Forelimb muscle (tissue), 1 donor: ENCODE results near the gene ADCY5. TPM values are rescaled to one million over a fixed set of nuclear protein-coding genes. Genes with fewer than 3 reads are reported as not detected.
"Not testable (repeated sequence)": the region's sequence is repeated elsewhere in the genome, so short reads cannot be mapped to it uniquely, and the experiment has no call there.

Experiments
- DNase-seq: peaks from one replicate; pipeline ENCODE4 v3.0.0-alpha.2; 2013; ENCODE audit warnings: low read depth
- polyA plus RNA-seq: library from polyadenylated mRNA; unstranded; fragments of 120-200 nt; gene quantifications from one replicate; pipeline ENCODE4 v1.2.1, GENCODE V29; 2013; ENCODE audit not compliant: insufficient read length

Gene ADCY5
- 4.3 TPM for polyA plus RNA-seq

DNA sequence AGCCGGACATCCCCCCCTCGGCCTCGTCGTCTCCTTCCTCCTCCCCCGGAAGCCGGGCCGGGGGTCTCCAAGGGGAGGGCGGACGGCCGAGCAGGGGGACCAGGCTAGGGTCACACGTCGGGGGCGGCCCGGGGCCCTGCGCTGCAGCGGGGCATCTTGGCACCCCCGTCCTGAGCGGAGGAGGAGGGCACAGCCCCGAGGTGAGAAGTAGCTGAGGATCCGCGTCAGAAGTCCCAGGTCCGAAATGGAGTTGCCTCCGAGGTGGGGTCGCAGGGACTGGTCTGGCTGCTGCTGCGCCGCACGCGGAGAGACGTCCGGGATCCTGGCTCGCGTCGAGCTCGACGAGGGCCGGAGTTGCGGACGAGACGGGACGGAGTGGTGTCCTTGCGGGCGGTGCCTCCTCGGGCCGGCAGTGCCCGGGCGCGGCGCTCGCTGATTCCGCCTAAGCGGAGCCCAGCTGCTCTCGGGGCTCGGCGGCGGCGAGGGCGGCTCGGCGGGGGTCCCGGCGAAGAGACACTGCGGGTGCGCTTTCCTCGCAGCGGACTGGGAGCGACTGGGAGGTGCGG, at the start of gene ADCY5:
Gene ADCY5 (minus strand): TSS at position 555 of the 566 bp plus-strand sequence. CDS start 545 bp downstream, at position 10.
- no peak for DNase-seq

DNA sequence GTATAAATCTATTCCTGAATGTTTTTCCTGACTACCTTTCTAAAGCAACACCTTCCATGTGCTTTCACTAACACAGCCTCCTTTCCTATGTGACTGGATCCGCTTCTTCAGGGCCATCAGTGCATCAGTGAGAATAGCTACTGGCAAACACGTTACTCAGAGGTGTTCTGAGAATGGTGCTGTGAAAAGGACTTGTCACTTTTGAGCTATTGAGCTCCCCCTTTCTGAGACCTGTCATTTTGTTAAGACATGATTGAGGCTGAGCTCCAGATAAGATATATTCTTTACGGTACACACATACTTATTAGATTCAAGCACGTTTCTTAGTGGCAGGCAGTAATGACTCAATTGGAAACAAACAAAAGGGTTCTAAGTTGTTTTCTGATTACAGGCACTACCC, 45.0 kb upstream of the ADCY5 start:
- DNase-seq: no peak

DNA sequence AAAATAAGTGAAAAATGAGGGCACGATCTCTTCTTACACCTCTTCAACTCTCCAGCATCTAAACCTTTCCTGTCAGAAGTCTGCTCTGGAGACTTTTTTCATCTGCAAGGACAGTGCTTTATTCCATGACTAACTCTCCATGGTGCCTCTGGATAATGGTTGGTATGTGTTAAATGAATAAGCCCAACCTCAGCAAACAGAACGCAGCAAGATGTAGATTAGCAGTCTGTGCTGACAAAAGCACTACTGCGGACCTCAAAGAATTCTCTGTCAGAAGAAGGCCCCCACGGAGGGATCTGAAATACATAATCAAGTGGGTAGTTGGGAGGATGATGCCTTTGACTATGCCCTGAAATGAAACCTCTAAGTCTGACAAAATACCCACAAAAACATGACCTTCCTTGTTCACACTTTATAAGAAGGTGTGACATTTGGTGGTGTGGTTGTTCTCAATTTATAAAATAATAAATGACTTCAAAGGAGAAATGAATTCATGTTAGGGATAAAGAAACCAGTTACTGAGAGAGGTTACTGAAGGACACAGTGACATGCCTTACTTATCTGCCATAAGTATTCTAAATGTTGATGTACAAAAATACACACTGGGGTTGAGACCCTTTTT, 43.2 kb upstream of the ADCY5 start:
- no peak for DNase-seq

DNA sequence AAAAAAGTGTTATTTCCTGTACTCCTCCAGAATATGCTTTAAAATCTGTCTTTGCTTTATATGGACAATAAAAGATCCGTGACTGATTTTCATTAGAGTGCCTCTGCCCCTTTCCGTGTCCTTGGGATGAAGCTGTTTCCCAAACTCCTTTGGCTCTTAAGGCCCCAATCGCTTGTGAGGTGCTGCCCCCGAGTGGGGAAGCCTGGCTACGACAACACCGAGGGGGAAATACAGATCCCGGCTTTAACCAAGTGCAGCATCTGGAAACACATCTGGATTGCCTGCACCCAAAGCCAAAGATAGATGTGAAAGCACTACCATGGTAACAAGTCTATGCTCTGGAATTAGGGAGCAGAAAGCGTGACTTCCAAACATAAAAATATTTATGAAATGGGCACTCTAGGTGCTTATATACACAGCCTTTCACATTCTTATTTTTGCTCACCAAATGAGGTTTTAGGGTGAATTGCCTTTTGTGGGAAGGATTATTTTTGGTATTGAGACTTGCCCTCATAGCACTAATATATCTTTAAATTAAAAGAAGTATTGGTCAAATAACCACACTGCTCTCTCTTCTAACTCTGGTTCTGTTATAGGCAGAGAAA, 40.6 kb upstream of the ADCY5 start:
- DNase-seq: peak; percentile 53

DNA sequence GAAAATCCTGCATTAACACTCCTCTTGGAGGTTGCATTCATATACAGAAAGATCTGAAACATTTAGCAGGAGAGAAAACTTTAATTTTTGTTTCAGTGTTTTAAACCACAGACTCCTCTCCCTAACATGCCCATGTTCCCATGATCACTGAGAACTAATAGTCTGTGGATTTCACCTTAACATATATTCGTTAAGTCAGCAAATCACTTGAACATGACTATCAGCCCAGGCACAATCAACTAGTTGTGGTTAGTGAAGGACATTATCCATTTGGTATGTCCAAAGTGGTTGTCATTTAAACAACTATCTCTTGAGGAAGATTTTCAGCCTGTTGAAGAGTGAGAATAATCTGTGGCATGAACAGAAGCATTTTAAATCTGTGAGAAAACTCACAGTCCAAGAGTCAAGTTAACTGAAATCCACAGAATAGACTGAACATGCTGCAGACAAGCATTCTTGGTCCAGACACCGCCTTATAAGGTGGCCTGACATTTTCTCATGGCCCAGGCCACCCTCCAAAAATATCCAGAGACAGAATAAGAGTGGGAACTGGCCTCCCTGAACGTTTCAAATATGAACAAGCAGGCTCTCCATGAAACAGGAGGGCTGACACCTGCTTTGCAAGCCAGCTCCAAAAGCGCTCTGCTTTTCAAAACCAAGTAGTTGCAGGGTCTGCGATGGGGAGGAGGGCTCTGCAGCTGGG, 39.9 kb upstream of the ADCY5 start:
- no peak for DNase-seq

DNA sequence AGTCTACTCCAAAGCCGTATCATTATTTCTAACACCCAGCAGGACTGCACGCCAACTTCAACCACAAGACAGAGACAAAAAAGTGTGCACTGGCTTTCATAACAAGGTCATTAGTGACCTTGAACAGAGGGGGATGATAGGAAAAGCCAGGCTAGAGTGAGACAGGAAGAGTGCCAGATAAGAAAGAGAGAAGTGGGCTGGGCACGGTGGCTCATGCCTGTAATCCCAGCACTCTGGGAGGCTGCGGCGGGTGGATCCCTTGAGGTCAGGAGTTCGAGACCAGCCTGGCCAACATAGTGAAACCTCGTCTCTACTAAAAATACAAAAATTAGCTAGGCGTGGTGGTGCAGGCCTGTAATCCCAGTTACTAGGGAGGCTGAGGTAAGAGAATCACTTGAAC, 38.2 kb upstream of the ADCY5 start:
- DNase-seq: not testable (repeated sequence)

DNA sequence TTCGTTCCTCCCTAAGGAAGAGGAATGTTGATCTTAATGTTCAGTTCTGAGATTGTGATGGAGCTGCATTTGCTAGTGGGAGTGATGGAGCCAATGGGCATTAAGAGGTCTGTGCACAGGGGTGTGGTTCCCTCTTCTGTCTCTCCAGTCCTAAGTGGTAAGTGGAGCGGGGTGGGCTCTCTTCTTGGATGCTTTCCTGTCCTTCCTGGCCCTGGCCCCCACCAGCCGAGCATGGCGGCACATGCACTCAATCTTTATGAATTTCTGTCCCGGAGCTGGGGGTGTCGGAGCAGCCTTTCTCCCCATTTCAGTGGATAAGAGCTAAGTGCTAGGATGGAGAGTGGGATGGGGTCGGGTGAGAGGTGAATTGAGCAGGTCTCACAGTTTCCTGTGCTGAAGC, 37.6 kb upstream of the ADCY5 start:
- DNase-seq: no peak

DNA sequence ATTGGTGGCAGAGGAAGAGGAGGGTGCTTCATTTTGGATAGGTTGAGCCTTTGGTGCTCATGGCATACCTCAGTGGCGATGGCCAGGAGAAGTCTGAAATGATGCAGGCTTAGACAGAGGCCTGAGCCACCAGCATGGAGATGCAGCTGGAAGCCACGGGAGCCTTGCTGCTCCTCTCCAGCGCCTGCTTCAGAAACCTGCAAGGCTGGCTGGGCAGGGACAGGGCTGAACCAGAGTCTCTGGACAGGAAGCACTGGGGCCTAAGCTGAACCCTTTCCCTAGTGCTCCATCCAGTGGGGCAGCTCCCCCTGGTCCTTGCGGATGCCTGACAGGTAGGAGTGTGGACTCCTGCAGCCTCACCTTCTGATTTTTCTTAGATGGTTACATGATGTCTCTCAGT, 36.7 kb upstream of the ADCY5 start:
- DNase-seq: no peak

DNA sequence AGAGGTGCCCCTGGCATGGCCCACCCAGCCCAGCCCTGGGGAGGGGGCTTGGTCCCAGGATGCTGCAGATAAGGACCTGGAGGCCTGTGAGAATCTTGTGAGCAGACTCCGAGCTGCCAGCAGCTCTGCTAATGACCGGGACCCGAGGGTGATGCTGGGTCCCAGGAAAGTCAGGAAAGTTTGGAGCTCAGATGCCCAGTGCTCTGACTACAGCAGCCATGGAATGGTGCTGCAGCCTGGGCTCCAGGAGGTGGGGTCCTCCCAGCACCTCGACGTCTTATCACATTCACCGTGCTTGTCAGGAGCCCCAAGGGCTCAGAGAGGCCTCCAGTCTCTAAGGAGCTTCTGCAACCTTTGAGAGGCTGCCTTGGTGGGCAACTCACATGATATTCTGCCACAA, 34.3 kb upstream of the ADCY5 start:
- DNase-seq: no peak

DNA sequence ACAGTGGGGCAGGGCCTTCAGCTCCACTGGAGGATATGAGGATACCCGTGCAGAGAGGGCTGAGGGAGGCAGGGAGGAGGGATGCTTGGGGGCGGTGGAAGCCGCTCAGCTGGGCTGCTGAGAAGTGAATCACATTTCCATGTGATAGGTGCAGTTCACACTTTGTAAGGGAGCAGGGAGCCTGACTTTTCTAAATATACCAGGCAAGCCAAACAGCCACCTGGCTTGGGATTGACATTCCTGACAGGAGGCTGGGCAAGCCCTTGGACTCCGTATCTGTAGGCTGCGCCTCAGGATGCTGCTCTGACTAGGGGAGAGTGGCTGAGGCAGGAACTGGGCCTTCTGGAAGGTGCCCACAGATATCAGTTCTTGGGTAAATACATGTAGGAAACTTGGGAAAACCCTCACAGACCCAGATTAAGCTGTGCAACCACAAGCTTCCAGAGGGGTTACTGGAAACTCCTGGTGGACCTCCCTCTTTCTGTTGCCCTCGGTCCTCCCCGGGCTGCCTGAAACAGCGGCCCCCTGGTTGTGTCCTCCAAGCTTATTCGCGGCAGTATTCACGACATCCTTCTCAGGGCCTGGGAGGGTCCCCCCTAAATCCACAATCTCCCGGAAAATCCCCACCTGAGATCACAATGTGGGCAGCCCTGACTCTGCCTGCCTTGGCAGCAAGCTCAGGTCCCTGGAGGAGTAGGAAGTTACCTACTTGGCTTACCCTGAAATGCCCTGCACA, 33.0 kb upstream of the ADCY5 start:
- DNase-seq: no peak

DNA sequence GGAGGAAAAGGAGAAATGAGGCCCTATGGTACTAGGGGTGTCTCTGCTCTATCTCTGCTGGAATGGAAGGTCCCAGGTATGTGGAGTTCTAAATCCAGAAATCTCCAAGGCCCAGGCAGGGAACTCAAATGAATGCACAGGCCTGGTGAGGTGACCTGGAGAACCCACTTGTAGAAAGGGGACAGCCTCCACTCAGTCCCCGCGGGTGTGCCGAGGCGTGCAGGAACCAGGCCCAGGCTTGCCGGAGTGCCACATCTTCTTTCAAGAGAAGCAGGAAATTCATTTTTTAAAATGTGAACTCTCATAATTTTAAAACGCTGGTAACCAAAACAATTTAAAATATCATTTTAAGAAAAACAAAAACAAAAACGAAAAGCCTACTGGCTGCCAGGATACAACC, 32.2 kb upstream of the ADCY5 start:
- DNase-seq: no peak

DNA sequence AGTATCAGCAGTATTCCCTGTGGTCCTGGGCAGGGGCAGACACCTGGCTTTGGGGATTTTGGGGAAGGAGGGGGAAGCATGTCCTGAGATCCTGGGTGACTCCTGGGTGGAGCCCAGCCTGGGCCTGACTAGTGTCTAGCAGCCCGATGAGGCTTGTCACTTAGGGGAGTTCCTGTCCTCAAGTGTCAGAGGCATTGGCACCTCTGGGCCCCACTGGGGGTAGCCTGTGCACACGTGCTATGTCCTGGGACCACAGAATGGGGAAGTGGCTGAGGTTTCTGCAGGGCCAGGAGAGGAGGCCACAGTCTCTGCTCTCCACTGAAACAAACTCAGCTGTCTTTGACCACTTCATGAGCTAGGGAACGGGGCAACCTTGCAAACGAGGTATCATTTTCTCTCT, 31.5 kb upstream of the ADCY5 start:
- no peak for DNase-seq

DNA sequence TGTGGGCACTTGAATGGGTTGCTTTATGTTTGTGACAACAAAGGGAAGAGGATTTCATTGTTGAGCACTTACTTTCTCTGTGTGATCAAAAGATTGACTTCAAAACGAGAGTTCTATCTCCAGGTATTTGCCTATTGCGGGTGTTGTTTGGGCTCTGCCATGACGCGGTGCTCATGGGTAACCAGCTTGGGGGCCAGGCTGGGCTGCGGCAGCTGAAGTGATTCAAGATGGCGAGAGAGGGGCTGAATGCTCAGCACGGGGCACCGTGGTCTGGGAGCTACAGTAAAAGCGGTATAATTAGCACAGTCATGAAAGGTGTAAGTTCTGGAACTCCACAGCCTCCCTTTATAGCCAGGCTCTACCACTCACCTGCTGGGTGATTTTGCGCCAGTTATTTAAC, 31.0 kb upstream of the ADCY5 start:
- DNase-seq: no peak

DNA sequence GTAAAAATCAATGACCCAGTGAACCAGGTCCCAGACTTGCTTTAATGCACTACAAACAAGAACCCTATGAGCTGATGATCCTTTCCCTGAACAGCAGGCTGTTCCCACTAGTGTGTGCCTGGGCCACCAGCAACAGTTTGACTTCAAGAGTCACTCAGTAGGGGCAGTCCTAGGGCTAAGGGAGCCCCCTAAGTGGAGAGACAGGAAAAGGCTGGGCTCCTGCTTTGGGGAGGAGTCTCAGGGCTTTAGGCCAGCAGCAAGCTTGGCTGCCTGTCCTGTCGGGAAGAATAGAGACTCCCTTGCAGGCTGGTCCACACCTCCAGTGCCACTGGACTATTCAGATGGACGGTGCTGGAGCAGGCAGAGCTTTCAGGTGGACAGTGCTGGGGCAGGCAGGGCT, 29.4 kb upstream of the ADCY5 start:
- no peak for DNase-seq

DNA sequence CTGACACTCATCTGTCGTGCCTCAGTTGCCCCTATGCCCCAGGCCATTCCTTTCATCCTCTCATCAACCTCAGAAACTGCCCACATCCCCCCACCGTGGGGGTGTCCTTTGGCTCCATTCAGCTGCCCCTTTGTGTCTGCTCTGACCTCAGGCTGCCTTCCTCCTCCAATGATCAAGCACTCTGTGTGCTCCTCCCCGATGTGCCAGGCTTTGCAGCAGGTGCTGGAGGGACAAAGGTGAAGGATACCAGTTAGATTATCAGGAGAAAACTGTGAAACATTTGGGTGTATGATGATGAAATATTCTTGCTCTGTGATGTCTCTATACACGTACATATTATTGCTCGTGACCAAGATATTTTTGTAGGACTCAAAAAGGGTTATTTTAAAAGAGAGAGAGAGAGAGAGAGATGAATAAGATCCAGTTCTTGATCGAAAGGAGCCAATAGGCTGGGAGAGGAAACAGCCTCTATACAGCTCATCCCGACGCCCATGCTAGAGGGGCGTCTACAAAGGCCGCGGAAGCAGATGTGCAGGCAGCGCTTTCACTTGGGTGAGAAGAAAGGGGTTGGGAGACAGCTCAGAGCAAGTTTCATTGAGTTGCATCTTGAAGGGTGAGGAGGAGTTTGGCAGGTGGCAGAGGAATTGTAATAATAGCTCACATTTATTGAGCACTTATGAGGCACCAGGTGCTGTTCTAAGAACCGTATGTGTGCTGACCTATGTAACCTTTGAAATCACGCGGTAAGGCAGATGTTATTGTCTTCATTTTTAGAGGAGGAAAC, 28.3 kb upstream of the ADCY5 start:
- DNase-seq: no peak

DNA sequence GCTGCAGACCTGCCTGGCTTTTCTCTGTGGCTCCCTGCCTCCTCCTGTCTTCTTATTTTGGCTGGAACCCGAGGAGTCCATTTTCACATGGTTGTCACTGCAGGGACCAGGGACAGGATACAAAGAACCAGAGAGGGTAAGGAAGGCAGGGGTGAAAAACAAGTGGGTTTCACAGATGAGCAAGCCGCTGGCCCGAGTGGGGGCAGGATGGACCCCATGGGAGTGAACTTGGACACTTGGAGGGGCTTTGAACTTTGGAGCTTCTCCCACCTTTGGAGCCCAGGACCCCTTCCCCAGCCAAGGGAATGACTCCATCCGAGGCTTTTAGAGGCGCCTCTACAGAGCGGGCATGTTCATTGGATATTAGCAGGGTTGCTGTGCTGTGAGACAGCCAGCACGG, 26.9 kb upstream of the ADCY5 start:
- DNase-seq: no peak

DNA sequence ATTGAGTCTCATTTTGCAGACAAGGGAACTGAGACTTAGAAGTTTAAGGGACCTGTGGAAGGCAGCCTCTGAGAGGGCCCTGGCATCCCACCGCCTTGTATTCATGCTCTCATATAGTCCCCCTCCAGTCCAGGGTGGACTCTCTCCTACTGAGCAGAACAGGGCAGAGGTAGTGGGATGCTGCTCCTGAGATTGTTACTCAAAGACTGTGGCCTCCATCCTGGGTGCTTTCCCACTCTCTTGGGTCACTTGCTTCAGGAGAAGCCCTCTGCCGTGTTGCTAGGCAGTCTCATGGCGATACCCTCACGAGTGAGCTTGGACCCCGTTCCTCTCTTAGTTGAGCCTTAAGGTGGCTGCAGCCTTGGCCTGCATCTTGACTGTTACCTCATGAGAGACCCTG, 22.2 kb upstream of the ADCY5 start:
- DNase-seq: no peak

DNA sequence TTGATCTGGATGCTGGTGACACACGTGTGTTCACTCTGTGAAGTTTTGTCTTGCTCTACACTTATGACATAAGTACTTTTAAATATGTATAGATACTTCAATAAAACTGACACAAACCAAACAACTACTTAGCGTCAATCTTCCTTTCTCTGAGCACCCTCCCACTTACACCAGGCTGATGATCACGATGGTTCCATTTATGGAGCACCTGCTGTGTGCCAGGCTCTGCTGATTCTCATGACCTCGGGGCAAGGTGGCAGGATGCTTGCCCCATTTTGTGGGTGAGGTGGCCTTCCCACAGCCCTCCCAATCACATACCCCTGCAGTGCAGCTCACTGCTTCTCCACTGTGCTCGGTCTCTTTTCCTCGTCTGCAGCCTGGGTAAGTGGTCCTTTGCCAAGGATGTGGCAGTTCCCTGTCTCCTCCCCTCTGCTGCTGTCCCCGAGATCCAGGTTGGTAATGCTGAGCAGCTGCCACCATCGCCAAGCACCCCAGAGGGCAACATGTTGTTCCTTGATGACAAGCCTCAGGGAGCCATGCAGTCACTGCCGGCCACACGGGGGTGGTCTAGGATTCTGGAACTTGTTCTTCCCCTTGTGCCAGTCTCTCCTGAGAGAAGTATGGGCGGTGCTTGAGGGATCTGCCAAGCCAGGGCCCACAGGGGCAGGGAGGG, 20.6 kb upstream of the ADCY5 start:
- DNase-seq: no peak

DNA sequence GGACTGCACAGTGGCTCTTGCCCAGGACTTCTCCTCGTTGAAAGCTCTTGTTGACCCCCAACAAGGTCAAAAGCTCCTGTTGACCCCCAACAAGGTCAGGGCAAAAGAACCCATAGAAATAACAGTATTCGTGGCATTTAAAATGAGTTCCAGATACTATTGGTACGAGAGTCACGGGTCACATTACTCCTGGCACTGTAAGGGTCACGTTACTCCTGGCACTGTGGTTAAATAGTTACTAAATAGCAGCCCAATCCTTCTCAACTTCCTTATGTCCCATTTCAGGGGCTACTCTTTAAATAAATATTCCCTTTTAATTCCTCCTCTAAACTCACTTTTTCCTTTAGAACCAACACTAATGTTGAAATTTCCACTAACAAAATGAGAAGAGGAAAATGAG, 18.2 kb upstream of the ADCY5 start:
- DNase-seq: no peak

DNA sequence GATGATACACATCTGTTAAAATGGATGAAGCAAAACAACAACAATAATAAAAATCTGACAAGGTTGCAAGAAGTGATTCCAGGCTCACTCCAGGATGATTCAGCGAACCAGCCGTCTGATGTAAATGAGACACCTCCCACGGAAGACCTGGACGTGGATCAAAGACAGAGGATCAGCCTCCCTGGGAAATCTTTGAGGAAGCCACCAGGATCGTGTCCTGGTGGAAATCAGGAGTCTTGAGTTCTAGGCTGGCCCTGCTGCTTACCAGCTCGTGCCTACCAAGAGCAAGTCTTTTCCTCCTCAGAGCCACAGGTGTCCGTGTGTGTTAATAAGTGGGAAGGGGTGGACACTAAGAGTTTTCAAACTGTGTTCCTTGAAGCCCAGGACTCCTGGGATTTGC, 15.3 kb upstream of the ADCY5 start:
- DNase-seq: no peak

DNA sequence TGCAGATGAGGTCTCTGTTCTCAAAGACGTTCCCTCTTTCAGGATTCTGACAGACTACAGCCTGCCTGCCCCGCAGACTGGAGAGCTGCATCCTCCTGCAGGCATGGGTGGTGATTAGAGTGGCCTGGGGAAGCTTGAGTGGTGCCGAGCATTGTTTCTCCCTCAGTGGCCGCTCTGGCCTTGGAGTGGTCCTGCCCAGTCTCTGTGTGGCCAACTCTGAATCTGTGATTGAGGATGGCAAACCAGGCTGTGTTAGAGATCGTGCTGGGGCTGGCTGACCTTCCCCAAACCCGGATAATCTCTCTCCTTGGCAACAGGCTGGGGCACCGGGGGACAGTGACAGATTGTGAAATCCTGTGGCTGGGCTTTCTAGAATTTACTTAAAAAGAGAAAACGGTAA, 11.0 kb upstream of the ADCY5 start:
- DNase-seq: no peak
